ENCODE measurements around the gene SOX4.

DNA sequence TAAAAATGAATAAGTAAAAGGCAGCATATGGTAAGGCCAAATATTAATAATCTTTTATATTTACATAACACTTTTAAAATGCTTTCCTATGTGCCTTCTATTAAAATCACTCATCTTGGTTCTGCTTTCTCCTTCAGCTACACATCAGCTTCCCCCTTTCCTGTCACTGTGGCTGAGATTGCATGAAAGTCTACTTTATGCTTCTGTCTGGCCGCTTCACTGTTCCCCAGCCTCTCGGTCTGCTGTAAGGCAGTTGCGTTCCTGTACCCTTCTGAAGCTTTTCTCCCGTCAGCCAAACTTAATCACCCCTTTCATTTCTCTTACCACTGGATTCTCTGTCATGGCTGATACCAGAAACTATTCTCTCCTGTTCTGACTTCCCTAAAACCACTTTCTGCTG, 34.6 kb downstream of the SOX4 start:
- TF ChIP-seq ZNF548 (tag by site-specific recombination; IDR thresholded peaks at IDR 0.05) (no peak), ZNF670 (tag by site-specific recombination; IDR thresholded peaks at IDR 0.05; ENCODE audit: low read depth) (no peak), ZFP3 (tag by site-specific recombination; IDR thresholded peaks at IDR 0.05; ENCODE audit: low read depth) (no peak), ZNF221 (tag by site-specific recombination; IDR thresholded peaks at IDR 0.05; ENCODE audit: borderline replicate concordance) (no peak), ZNF169 (tag by site-specific recombination; IDR thresholded peaks at IDR 0.05) (no peak), ZNF426 (tag by site-specific recombination; IDR thresholded peaks at IDR 0.05) (no peak), ZNF248 (tag by site-specific recombination; IDR thresholded peaks at IDR 0.05) (no peak)
- TF ChIP-seq, protein P1, sequence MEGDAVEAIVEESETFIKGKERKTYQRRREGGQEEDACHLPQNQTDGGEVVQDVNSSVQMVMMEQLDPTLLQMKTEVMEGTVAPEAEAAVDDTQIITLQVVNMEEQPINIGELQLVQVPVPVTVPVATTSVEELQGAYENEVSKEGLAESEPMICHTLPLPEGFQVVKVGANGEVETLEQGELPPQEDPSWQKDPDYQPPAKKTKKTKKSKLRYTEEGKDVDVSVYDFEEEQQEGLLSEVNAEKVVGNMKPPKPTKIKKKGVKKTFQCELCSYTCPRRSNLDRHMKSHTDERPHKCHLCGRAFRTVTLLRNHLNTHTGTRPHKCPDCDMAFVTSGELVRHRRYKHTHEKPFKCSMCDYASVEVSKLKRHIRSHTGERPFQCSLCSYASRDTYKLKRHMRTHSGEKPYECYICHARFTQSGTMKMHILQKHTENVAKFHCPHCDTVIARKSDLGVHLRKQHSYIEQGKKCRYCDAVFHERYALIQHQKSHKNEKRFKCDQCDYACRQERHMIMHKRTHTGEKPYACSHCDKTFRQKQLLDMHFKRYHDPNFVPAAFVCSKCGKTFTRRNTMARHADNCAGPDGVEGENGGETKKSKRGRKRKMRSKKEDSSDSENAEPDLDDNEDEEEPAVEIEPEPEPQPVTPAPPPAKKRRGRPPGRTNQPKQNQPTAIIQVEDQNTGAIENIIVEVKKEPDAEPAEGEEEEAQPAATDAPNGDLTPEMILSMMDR (tag by site-specific recombination; IDR thresholded peaks at IDR 0.05) = no peak
- TF ChIP-seq, protein P2, sequence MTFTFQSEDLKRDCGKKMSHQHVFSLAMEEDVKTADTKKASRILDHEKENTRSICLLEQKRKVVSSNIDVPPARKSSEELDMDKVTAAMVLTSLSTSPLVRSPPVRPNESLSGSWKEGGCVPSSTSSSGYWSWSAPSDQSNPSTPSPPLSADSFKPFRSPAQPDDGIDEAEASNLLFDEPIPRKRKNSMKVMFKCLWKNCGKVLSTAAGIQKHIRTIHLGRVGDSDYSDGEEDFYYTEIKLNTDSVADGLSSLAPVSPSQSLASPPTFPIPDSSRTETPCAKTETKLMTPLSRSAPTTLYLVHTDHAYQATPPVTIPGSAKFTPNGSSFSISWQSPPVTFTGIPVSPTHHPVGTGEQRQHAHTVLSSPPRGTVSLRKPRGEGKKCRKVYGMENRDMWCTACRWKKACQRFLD (tag by site-specific recombination; IDR thresholded peaks at IDR 0.05) = no peak
- TF ChIP-seq, protein P3, sequence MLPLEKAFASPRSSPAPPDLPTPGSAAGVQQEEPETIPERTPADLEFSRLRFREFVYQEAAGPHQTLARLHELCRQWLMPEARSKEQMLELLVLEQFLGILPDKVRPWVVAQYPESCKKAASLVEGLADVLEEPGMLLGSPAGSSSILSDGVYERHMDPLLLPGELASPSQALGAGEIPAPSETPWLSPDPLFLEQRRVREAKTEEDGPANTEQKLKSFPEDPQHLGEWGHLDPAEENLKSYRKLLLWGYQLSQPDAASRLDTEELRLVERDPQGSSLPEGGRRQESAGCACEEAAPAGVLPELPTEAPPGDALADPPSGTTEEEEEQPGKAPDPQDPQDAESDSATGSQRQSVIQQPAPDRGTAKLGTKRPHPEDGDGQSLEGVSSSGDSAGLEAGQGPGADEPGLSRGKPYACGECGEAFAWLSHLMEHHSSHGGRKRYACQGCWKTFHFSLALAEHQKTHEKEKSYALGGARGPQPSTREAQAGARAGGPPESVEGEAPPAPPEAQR (tag by site-specific recombination; IDR thresholded peaks at IDR 0.05) = no peak
